Neuron (in vitro differentiated cells): ENCODE results near the gene CRHR2.
"Not testable (repeated sequence)": the region's sequence is repeated elsewhere in the genome, so short reads cannot be mapped to it uniquely, and the experiment has no call there.

Experiments
- H2AFZ ChIP-seq: one replicate; pipeline ENCODE4 v1.6.1; 2013; ENCODE audit warnings: low read depth, mild to moderate bottlenecking, inconsistent platforms, low read length, moderate library complexity
- H3K27me3 ChIP-seq: one replicate; pipeline ENCODE4 v1.6.1; 2013; ENCODE audit warnings: low read length; ENCODE audit not compliant: insufficient read depth
- H3K36me3 ChIP-seq: one replicate; pipeline ENCODE4 v1.6.1; 2013; ENCODE audit warnings: low read length; ENCODE audit not compliant: insufficient read depth
- H3K4me1 ChIP-seq: one replicate; pipeline ENCODE4 v1.6.1; 2013; ENCODE audit warnings: low read length; ENCODE audit not compliant: insufficient read depth
- H3K4me3 ChIP-seq: 2 replicates; pipeline ENCODE4 v1.5.1; 2013; ENCODE audit warnings: mild to moderate bottlenecking, low read length, moderate library complexity
- H3K9me3 ChIP-seq: one replicate; pipeline ENCODE4 v1.6.1; 2013; ENCODE audit warnings: low read length

CRHR2 gene

GRCh38 chr7:30652698-30653641, 29.3 kb downstream of the CRHR2 start:
- Histone ChIP-seq H3K27me3 (peaks cover 7% of the 10 kb centered on the region), H3K36me3 (no peaks in the 10 kb centered on the region), H3K9me3 (no peaks in the 10 kb centered on the region), H3K4me3 (no peak overlapping the region), H3K4me1 (no peaks in the 10 kb centered on the region), H2AFZ (no peak overlapping the region)

- H3K36me3 ChIP-seq = no peaks in the 10 kb centered on the region
- no peaks in the 10 kb centered on the region for H3K4me1 ChIP-seq
- H3K27me3 ChIP-seq = peaks cover 4% of the 10 kb centered on the region
- H2AFZ ChIP-seq = no peak overlapping the region
- no peaks in the 10 kb centered on the region for H3K9me3 ChIP-seq
- no peak overlapping the region for H3K4me3 ChIP-seq
Observed at GRCh38 chr7:30652132-30652531, 30.1 kb downstream of the CRHR2 start.

- H2AFZ ChIP-seq = no peak overlapping the region
- H3K36me3 ChIP-seq = peaks cover 1% of the 10 kb centered on the region
- H3K4me1 ChIP-seq = no peaks in the 10 kb centered on the region
- no peaks in the 10 kb centered on the region for H3K27me3 ChIP-seq
- no peak overlapping the region for H3K4me3 ChIP-seq
- H3K9me3 ChIP-seq = no peaks in the 10 kb centered on the region
Observed at GRCh38 chr7:30650421-30650808, 31.8 kb downstream of the CRHR2 start.

- Histone ChIP-seq H3K27me3 (no peaks in the 10 kb centered on the region), H3K4me3 (no peak overlapping the region), H3K36me3 (peaks cover 5% of the 10 kb centered on the region), H2AFZ (no peak overlapping the region), H3K9me3 (peaks cover 1% of the 10 kb centered on the region), H3K4me1 (no peaks in the 10 kb centered on the region)
Observed at GRCh38 chr7:30649717-30650420, 32.4 kb downstream of the CRHR2 start.

GRCh38 chr7:30648744-30649540, 33.3 kb downstream of the CRHR2 start:
- Histone ChIP-seq H3K27me3 (no peaks in the 10 kb centered on the region), H3K4me3 (no peak overlapping the region), H3K9me3 (peaks cover 1% of the 10 kb centered on the region), H3K4me1 (no peaks in the 10 kb centered on the region), H2AFZ (no peak overlapping the region), H3K36me3 (peaks cover 9% of the 10 kb centered on the region)

GRCh38 chr7:30647589-30648364, 34.5 kb downstream of the CRHR2 start:
- Histone ChIP-seq H3K4me1 (no peaks in the 10 kb centered on the region), H3K4me3 (no peak overlapping the region), H3K9me3 (peaks cover 1% of the 10 kb centered on the region), H3K36me3 (peaks cover 17% of the 10 kb centered on the region), H3K27me3 (no peaks in the 10 kb centered on the region), H2AFZ (no peak overlapping the region)

GRCh38 chr7:30646154-30646553, 36.1 kb downstream of the CRHR2 start:
- no peaks in the 10 kb centered on the region for H3K27me3 ChIP-seq
- H3K4me1 ChIP-seq = no peaks in the 10 kb centered on the region
- H3K9me3 ChIP-seq = peaks cover 1% of the 10 kb centered on the region
- no peak overlapping the region for H3K4me3 ChIP-seq
- peaks cover 19% of the 10 kb centered on the region for H3K36me3 ChIP-seq
- no peak overlapping the region for H2AFZ ChIP-seq

GRCh38 chr7:30645661-30646060, 36.6 kb downstream of the CRHR2 start:
- H3K4me1 ChIP-seq = no peaks in the 10 kb centered on the region
- no peaks in the 10 kb centered on the region for H3K27me3 ChIP-seq
- no peak overlapping the region for H2AFZ ChIP-seq
- H3K9me3 ChIP-seq = peaks cover 1% of the 10 kb centered on the region
- H3K36me3 ChIP-seq = peaks cover 19% of the 10 kb centered on the region
- H3K4me3 ChIP-seq = no peak overlapping the region

GRCh38 chr7:30644286-30644955, 37.8 kb downstream of the CRHR2 start:
- Histone ChIP-seq H3K9me3 (peaks cover 1% of the 10 kb centered on the region), H3K27me3 (no peaks in the 10 kb centered on the region), H3K4me1 (no peaks in the 10 kb centered on the region), H3K36me3 (peaks cover 19% of the 10 kb centered on the region), H2AFZ (no peak overlapping the region), H3K4me3 (no peak overlapping the region)

- H3K9me3 ChIP-seq = peaks cover 1% of the 10 kb centered on the region
- no peak overlapping the region for H3K4me3 ChIP-seq
- no peak overlapping the region for H2AFZ ChIP-seq
- H3K36me3 ChIP-seq = peaks cover 19% of the 10 kb centered on the region
- H3K4me1 ChIP-seq = no peaks in the 10 kb centered on the region
- no peaks in the 10 kb centered on the region for H3K27me3 ChIP-seq
Observed at GRCh38 chr7:30642789-30643188, 39.5 kb downstream of the CRHR2 start.

- H3K4me3 ChIP-seq, H3K27me3 ChIP-seq, H3K9me3 ChIP-seq, H3K4me1 ChIP-seq, H2AFZ ChIP-seq: not testable (repeated sequence)
- peaks cover 19% of the 10 kb centered on the region for H3K36me3 ChIP-seq
Observed at GRCh38 chr7:30642322-30642721, 39.9 kb downstream of the CRHR2 start.

- Histone ChIP-seq H3K36me3 (peaks cover 50% of the 10 kb centered on the region), H3K4me1 (no peaks in the 10 kb centered on the region), H3K9me3 (peaks cover 5% of the 10 kb centered on the region), H2AFZ (no peak overlapping the region), H3K27me3 (no peaks in the 10 kb centered on the region), H3K4me3 (no peak overlapping the region)
Observed at GRCh38 chr7:30635798-30636197, 46.5 kb downstream of the CRHR2 start.
